IMR-90 (cell line): ENCODE data around the gene ADAMTS10. TPM values are rescaled to one million over a fixed set of nuclear protein-coding genes. Genes with fewer than 3 reads are reported as not detected.

Experiments
- ATAC-seq: fragments of 200-7000 bp; cut with Tn5 transposase; 2 replicates; pipeline ENCODE4 v1.9.1; 2020; ENCODE audit warnings: low read depth, mild to moderate bottlenecking, moderate library complexity
- BruUV-seq: library from RNA; stranded (reverse); fragments of 400-500 nt; replicated peaks from 2 replicates; lab custom pipeline; 2021; lab: Mats Ljungman, UMichigan
- CTCF ChIA-PET: fragments of 300-600 bp; formaldehyde crosslinking; extraction: SDS; loops from one replicate; lab custom pipeline; 2021; ENCODE audit warnings: antibody characterized with exemption; lab: Yijun Ruan, JAX
- POLR2A ChIA-PET: fragments of 300-600 bp; sonication (Branson Sonifier 250); formaldehyde crosslinking; loops from one replicate; lab custom pipeline; 2022; ENCODE audit warnings: antibody characterized with exemption; ENCODE audit not compliant: unreplicated experiment; lab: Charles Lee
- DNase-seq: peaks from one replicate; pipeline ENCODE4 v3.0.0; 2013
- H2AFZ ChIP-seq: replicated peaks from 2 replicates; pipeline ENCODE3; 2013; ENCODE audit warnings: low read length, mild to moderate bottlenecking; ENCODE audit not compliant: poor library complexity
- H2AK5ac ChIP-seq: 2 replicates; pipeline ENCODE4 v1.6.1; 2013; ENCODE audit warnings: low read depth, low read length, inconsistent platforms
- H2AK9ac ChIP-seq: replicated peaks from 2 replicates; pipeline ENCODE3; 2013; ENCODE audit warnings: mild to moderate bottlenecking, low read depth, low read length, moderate library complexity; ENCODE audit not compliant: poor library complexity
- H2BK120ac ChIP-seq: 2 replicates; pipeline ENCODE4 v1.6.1; 2013; ENCODE audit warnings: low read depth, low read length, inconsistent platforms
- H2BK15ac ChIP-seq: 3 replicates; pipeline ENCODE4 v1.6.1; 2013; ENCODE audit warnings: low read depth, low read length, inconsistent platforms
- H2BK20ac ChIP-seq: 2 replicates; pipeline ENCODE4 v1.6.1; 2013; ENCODE audit warnings: low read depth, mild to moderate bottlenecking, inconsistent platforms, low read length, moderate library complexity
- H2BK5ac ChIP-seq: 2 replicates; pipeline ENCODE4 v1.6.1; 2013; ENCODE audit warnings: mild to moderate bottlenecking, low read depth, low read length, inconsistent platforms; ENCODE audit not compliant: poor library complexity, severe bottlenecking
- H3K14ac ChIP-seq: replicated peaks from 2 replicates; pipeline ENCODE4 v1.6.1; 2013; ENCODE audit warnings: low read depth, low read length, inconsistent platforms
- H3K18ac ChIP-seq: 2 replicates; pipeline ENCODE4 v1.6.1; 2013; ENCODE audit warnings: low read depth, low read length, control low read depth
- H3K23ac ChIP-seq: 2 replicates; pipeline ENCODE4 v1.6.1; 2013; ENCODE audit warnings: low read depth, low read length, inconsistent platforms
- H3K27ac ChIP-seq: 2 replicates; pipeline ENCODE4 v1.5.1; 2013; ENCODE audit warnings: mild to moderate bottlenecking, control low read depth, low read length; ENCODE audit not compliant: insufficient read depth
- H3K27me3 ChIP-seq: 2 replicates; pipeline ENCODE4 v1.6.1; 2013; ENCODE audit warnings: low read length; ENCODE audit not compliant: control insufficient read depth, insufficient read depth
- H3K36me3 ChIP-seq: 2 replicates; pipeline ENCODE4 v1.6.1; 2013; ENCODE audit warnings: low read length, mixed read lengths; ENCODE audit not compliant: control insufficient read depth, insufficient read depth
- H3K4ac ChIP-seq: 2 replicates; pipeline ENCODE4 v1.6.1; 2013; ENCODE audit warnings: low read depth, low read length, inconsistent platforms
- H3K4me1 ChIP-seq: 2 replicates; pipeline ENCODE4 v1.6.1; 2013; ENCODE audit warnings: low read length, mixed read lengths; ENCODE audit not compliant: control insufficient read depth, insufficient read depth
- H3K4me2 ChIP-seq: 2 replicates; pipeline ENCODE4 v1.6.1; 2013; ENCODE audit warnings: low read depth, mild to moderate bottlenecking, control low read depth, low read length, moderate library complexity
- H3K4me3 ChIP-seq: 2 replicates; pipeline ENCODE4 v1.5.1; 2013; ENCODE audit warnings: low read depth, mild to moderate bottlenecking, control low read depth, low read length, moderate library complexity; ENCODE audit not compliant: insufficient read depth
- H3K56ac ChIP-seq: 2 replicates; pipeline ENCODE4 v1.6.1; 2013; ENCODE audit warnings: low read length, inconsistent platforms; ENCODE audit not compliant: insufficient read depth; ENCODE audit errors: extremely low read depth
- H3K79me1 ChIP-seq, 2 experiments: 2 replicates each; pipeline ENCODE4 v1.6.1; 2013; ENCODE audit warnings: low read length in 2 of 2, inconsistent platforms in 1 of 2, low read depth in 1 of 2
- H3K9ac ChIP-seq: 2 replicates; pipeline ENCODE4 v1.6.1; 2013; ENCODE audit warnings: low read depth, low read length, control low read depth
- H3K9me1 ChIP-seq: 2 replicates; pipeline ENCODE4 v1.6.1; 2013; ENCODE audit warnings: low read length, inconsistent platforms; ENCODE audit not compliant: insufficient read depth
- H3K9me3 ChIP-seq: 2 replicates; pipeline ENCODE4 v1.6.1; 2013; ENCODE audit warnings: low read length; ENCODE audit not compliant: control insufficient read depth, insufficient read depth
- H4K20me1 ChIP-seq: 2 replicates; pipeline ENCODE4 v1.6.1; 2013; ENCODE audit warnings: low read length, inconsistent platforms; ENCODE audit not compliant: insufficient read depth
- H4K5ac ChIP-seq: 2 replicates; pipeline ENCODE4 v1.6.1; 2013; ENCODE audit warnings: mild to moderate bottlenecking, low read depth, low read length, control low read depth
- H4K8ac ChIP-seq, 2 experiments: 2 replicates each; pipeline ENCODE4 v1.6.1; 2013; ENCODE audit warnings: low read depth in 2 of 2, low read length in 2 of 2, control low read depth in 1 of 2, inconsistent platforms in 1 of 2
- H4K91ac ChIP-seq: 2 replicates; pipeline ENCODE4 v1.6.1; 2013; ENCODE audit warnings: low read depth, low read length, inconsistent platforms; ENCODE audit not compliant: insufficient read depth
- CEBPB ChIP-seq: IDR thresholded peaks from 2 replicates; pipeline ENCODE4 v1.6.1; 2012; ENCODE audit warnings: low read depth, low read length, improper control_type of control experiment
- FOS ChIP-seq: fragments of 150-350 bp; IDR thresholded peaks from 2 replicates; pipeline ENCODE4 v1.6.1; 2016; ENCODE audit warnings: low read depth, low read length
- MAFK ChIP-seq: IDR thresholded peaks from 2 replicates; pipeline ENCODE4 v1.6.1; 2012; ENCODE audit warnings: low read depth, low read length, improper control_type of control experiment
- MAZ ChIP-seq: IDR thresholded peaks from 2 replicates; pipeline ENCODE4 v1.6.1; 2012; ENCODE audit warnings: low read depth, mild to moderate bottlenecking, low read length, improper control_type of control experiment, moderate library complexity, borderline replicate concordance
- MXI1 ChIP-seq: IDR thresholded peaks from 2 replicates; pipeline ENCODE4 v1.6.1; 2012; ENCODE audit warnings: low read depth, mild to moderate bottlenecking, low read length, moderate library complexity, borderline replicate concordance
- NFE2L2 ChIP-seq: fragments of 150-350 bp; IDR thresholded peaks from 2 replicates; pipeline ENCODE4 v1.6.1; 2016; ENCODE audit warnings: low read depth, mild to moderate bottlenecking, low read length
- RAD21 ChIP-seq: IDR thresholded peaks from 2 replicates; pipeline ENCODE4 v1.6.1; 2012; ENCODE audit warnings: low read length, improper control_type of control experiment
- RCOR1 ChIP-seq: IDR thresholded peaks from 2 replicates; pipeline ENCODE4 v1.6.1; 2012; ENCODE audit warnings: mild to moderate bottlenecking, low read length, improper control_type of control experiment; ENCODE audit not compliant: insufficient replicate concordance
- SMC3 ChIP-seq: fragments of 150-350 bp; IDR thresholded peaks from 2 replicates; pipeline ENCODE4 v1.6.1; 2016; ENCODE audit warnings: low read depth, mild to moderate bottlenecking, antibody characterized with exemption, low read length, moderate library complexity
- WGBS, 2 experiments: methylation state at CpG; one replicate each; pipeline versions ENCODE4 v1.1.5 to v1.1.7; 2013; ENCODE audit warnings: missing lambda C conversion rate in 2 of 2; ENCODE audit not compliant: insufficient read length in 1 of 2; ENCODE audit errors: extremely low coverage in 2 of 2; 5-methylcytosine and 5-hydroxymethylcytosine counted together
- dilution Hi-C: fragments of 300-500 bp; cut with HindIII; formaldehyde crosslinking; loops from one replicate; pipeline ENCODE4 v1.14.3; 2018; ENCODE audit warnings: low sequenced_read_pairs; ENCODE audit not compliant: unreplicated experiment
- in situ Hi-C: fragments of 300-500 bp; cut with MboI; formaldehyde crosslinking; loops from 3 replicates; pipeline ENCODE4 v1.14.3; 2019; ENCODE audit warnings: low sequenced_read_pairs, inconsistent platforms, mixed read lengths
- intact Hi-C: fragments of 100-400 bp; cut with micrococcal nuclease; formaldehyde crosslinking; loops from 2 replicates; pipeline ENCODE4 v1.10.0; 2022
- polyA plus RNA-seq, 3 experiments: library from polyadenylated mRNA; depleted of rRNA; stranded (reverse); fragments of >200 nt; gene quantifications; 2 replicates each; pipeline ENCODE4 v1.2.3, GENCODE V29; 2012; ENCODE audit warnings: low replicate concordance in 1 of 3
- total RNA-seq: library from RNA; depleted of rRNA; stranded (reverse); fragments of >200 nt; gene quantifications from 2 replicates; pipeline ENCODE4 v1.2.3, GENCODE V29; 2012
- TF ChIP-seq, protein P1 (sequence below): fragments of 150-350 bp; IDR thresholded peaks from 2 replicates; pipeline ENCODE4 v1.6.1; 2016; ENCODE audit warnings: low read depth, mild to moderate bottlenecking, low read length, moderate library complexity, borderline replicate concordance
- TF ChIP-seq, protein P2 (sequence below): conservative IDR thresholded peaks from 2 replicates; pipeline ENCODE4 v1.5.1; 2012; ENCODE audit warnings: mild to moderate bottlenecking, low read depth, low read length, improper control_type of control experiment
- TF ChIP-seq, protein P3 (sequence below): fragments of 150-350 bp; IDR thresholded peaks from 2 replicates; pipeline ENCODE4 v1.6.1; 2017; ENCODE audit warnings: mild to moderate bottlenecking, antibody characterized with exemption, low read length, low read depth

The ADAMTS10 gene
- total and polyA plus RNA-seq, 2 of the 4 experiments (the other 2 are of a cell fraction) = 3.4 to 11.5 TPM

DNA sequence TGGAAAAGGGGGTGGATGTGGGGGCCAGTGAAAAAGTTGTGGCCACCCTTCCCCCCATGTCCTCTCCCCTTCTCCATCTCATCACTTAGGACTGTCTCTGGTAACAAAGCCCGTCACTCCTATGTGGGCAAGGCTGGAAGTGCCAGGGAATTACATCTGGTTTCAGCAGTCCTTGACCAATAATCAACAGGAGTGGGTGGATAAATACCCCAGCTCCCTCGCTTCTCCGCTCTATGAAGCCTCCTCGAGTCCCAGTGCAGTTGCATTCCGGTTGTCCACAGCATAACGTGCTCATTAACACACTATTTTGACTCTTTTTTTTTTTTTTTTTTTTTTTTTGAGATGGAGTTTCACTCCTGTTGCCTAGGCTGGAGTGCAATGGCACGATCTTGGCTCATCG is 64.8 kb downstream of the ADAMTS10 start:
- no peak overlapping the region for H2BK120ac ChIP-seq
- H3K27ac ChIP-seq = no peak overlapping the region
- H3K23ac ChIP-seq = no peak overlapping the region
- CTCF ChIA-PET = interaction anchor here (0.6 kb wide), 1 partner anchor 280 kb away, joined by 3 read pairs; no protein-coding TSS in a partner anchor
- DNase-seq (no peak), ATAC-seq (no peak)
- dilution Hi-C loops = no loop called here
- H2AFZ ChIP-seq = no peak overlapping the region
- no peaks in the 10 kb centered on the region for H3K9me3 ChIP-seq
- H3K4me1 ChIP-seq = peaks cover 2% of the 10 kb centered on the region; the same call in 1 of the 2 replicates
- intact Hi-C loops = no loop called here
- H3K36me3 ChIP-seq = peaks cover 25% of the 10 kb centered on the region
- H3K79me1 ChIP-seq = peaks cover 0 to 4% of the 10 kb centered on the region in 2 experiments; a peak in 1 of 4 replicates
- no peak overlapping the region for H3K56ac ChIP-seq
- no TSS peak for BruUV-seq
- no peak overlapping the region for H4K8ac ChIP-seq
- H4K5ac ChIP-seq = no peak overlapping the region
- no peaks in the 10 kb centered on the region for H4K20me1 ChIP-seq
- no peak overlapping the region for H3K4ac ChIP-seq
- no peak overlapping the region for H2AK5ac ChIP-seq
- no peak overlapping the region for H2AK9ac ChIP-seq
- H3K9ac ChIP-seq = no peak overlapping the region
- no peak overlapping the region for H4K91ac ChIP-seq
- POLR2A ChIA-PET = no interaction called here
- peaks cover 2% of the 10 kb centered on the region; the same call in 1 of the 2 replicates for H3K9me1 ChIP-seq
- H3K18ac ChIP-seq = no peak overlapping the region
- H2BK20ac ChIP-seq = no peak overlapping the region
- TF ChIP-seq MAZ = no peak
- TF ChIP-seq CEBPB = no peak
- TF ChIP-seq FOS = no peak
- no peak for TF ChIP-seq RCOR1
- TF ChIP-seq NFE2L2 = no peak
- TF ChIP-seq, protein P1, sequence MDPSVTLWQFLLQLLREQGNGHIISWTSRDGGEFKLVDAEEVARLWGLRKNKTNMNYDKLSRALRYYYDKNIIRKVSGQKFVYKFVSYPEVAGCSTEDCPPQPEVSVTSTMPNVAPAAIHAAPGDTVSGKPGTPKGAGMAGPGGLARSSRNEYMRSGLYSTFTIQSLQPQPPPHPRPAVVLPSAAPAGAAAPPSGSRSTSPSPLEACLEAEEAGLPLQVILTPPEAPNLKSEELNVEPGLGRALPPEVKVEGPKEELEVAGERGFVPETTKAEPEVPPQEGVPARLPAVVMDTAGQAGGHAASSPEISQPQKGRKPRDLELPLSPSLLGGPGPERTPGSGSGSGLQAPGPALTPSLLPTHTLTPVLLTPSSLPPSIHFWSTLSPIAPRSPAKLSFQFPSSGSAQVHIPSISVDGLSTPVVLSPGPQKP = no peak
- TF ChIP-seq, protein P2, sequence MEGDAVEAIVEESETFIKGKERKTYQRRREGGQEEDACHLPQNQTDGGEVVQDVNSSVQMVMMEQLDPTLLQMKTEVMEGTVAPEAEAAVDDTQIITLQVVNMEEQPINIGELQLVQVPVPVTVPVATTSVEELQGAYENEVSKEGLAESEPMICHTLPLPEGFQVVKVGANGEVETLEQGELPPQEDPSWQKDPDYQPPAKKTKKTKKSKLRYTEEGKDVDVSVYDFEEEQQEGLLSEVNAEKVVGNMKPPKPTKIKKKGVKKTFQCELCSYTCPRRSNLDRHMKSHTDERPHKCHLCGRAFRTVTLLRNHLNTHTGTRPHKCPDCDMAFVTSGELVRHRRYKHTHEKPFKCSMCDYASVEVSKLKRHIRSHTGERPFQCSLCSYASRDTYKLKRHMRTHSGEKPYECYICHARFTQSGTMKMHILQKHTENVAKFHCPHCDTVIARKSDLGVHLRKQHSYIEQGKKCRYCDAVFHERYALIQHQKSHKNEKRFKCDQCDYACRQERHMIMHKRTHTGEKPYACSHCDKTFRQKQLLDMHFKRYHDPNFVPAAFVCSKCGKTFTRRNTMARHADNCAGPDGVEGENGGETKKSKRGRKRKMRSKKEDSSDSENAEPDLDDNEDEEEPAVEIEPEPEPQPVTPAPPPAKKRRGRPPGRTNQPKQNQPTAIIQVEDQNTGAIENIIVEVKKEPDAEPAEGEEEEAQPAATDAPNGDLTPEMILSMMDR = no peak
- TF ChIP-seq, protein P3, sequence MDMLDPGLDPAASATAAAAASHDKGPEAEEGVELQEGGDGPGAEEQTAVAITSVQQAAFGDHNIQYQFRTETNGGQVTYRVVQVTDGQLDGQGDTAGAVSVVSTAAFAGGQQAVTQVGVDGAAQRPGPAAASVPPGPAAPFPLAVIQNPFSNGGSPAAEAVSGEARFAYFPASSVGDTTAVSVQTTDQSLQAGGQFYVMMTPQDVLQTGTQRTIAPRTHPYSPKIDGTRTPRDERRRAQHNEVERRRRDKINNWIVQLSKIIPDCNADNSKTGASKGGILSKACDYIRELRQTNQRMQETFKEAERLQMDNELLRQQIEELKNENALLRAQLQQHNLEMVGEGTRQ = no peak
- no peak for TF ChIP-seq RAD21
- no peak for TF ChIP-seq SMC3
- TF ChIP-seq MXI1 = no peak
- no peak for TF ChIP-seq MAFK
- in situ Hi-C loops = no loop called here
- H2BK15ac ChIP-seq = no peak overlapping the region
- no peak overlapping the region for H3K4me3 ChIP-seq
- no peak overlapping the region for H3K14ac ChIP-seq
- no peak overlapping the region for H3K4me2 ChIP-seq
- no peak overlapping the region for H2BK5ac ChIP-seq
- H3K27me3 ChIP-seq = no peaks in the 10 kb centered on the region
- no CpG with 5 or more reads among the region's 8 CpGs for WGBS, 2 experiments
